Measurements from ENCODE around the gene PSMA6.
"Not testable (repeated sequence)": the region's sequence is repeated elsewhere in the genome, so short reads cannot be mapped to it uniquely, and the experiment has no call there.

Gene PSMA6

GRCh38 chr14:35297706-35298105 lies 5.5 kb downstream of the PSMA6 start:
- DNase-seq (ENCODE audit: insufficient read length, low spot score): no peak
- TF ChIP-seq POU2F2 (IDR thresholded peaks at IDR 0.05; ENCODE audit: low read depth, low read length) (no peak), POLR2AphosphoS5 (IDR thresholded peaks at IDR 0.05; ENCODE audit: low read depth, low read length) (no peak), SPI1 (IDR thresholded peaks at IDR 0.05; ENCODE audit: low read depth, low read length) (no peak), TAF1 (IDR thresholded peaks at IDR 0.05; ENCODE audit: low read depth, low read length) (no peak), POLR2A (IDR thresholded peaks at IDR 0.05; ENCODE audit: low read depth, low read length) (no peak), PAX5 (IDR thresholded peaks at IDR 0.05; ENCODE audit: insufficient read depth, low read length, severe bottlenecking) (no peak)
- FAIRE-seq: peak; percentile 45

DNA sequence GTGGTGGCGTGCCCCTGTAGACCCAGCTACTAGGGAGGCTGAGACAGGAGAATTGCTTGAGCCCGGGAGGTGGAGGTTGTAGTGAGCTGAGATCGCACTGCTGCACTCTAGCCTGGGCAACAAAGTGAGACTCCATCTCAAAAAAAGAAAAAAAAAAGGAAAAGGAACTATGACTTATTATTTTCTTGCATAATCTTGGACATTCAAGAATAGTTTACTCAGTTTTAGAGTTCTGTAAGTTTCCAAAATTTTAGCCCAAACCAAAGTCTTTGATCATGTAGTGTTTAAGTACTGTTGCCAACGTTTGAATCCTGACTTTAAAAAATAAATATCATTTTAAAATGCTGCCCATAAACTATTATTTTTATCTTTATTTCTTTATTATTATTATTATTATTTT lies 6.2 kb downstream of the PSMA6 start:
- no peak for FAIRE-seq
- DNase-seq (ENCODE audit: insufficient read length, low spot score): no peak
- TF ChIP-seq SPI1 (IDR thresholded peaks at IDR 0.05; ENCODE audit: low read depth, low read length) (no peak), POU2F2 (IDR thresholded peaks at IDR 0.05; ENCODE audit: low read depth, low read length) (no peak), TAF1 (IDR thresholded peaks at IDR 0.05; ENCODE audit: low read depth, low read length) (no peak), POLR2AphosphoS5 (IDR thresholded peaks at IDR 0.05; ENCODE audit: low read depth, low read length) (no peak), PAX5 (IDR thresholded peaks at IDR 0.05; ENCODE audit: insufficient read depth, low read length, severe bottlenecking) (no peak), POLR2A (IDR thresholded peaks at IDR 0.05; ENCODE audit: low read depth, low read length) (no peak)

GRCh38 chr14:35299708-35300107 lies 7.5 kb downstream of the PSMA6 start:
- no peak for TF ChIP-seq POU2F2 (IDR thresholded peaks at IDR 0.05; ENCODE audit: low read depth, low read length)
- no peak for TF ChIP-seq POLR2AphosphoS5 (IDR thresholded peaks at IDR 0.05; ENCODE audit: low read depth, low read length)
- no peak for TF ChIP-seq PAX5 (IDR thresholded peaks at IDR 0.05; ENCODE audit: insufficient read depth, low read length, severe bottlenecking)
- TF ChIP-seq TAF1 (IDR thresholded peaks at IDR 0.05; ENCODE audit: low read depth, low read length): no peak
- no peak for TF ChIP-seq SPI1 (IDR thresholded peaks at IDR 0.05; ENCODE audit: low read depth, low read length)
- no peak for TF ChIP-seq POLR2A (IDR thresholded peaks at IDR 0.05; ENCODE audit: low read depth, low read length)
- no peak for FAIRE-seq
- DNase-seq (ENCODE audit: insufficient read length, low spot score): no peak

- DNase-seq (ENCODE audit: insufficient read length, low spot score) (no peak), FAIRE-seq (no peak)
- no peak for TF ChIP-seq TAF1 (IDR thresholded peaks at IDR 0.05; ENCODE audit: low read depth, low read length)
- TF ChIP-seq SPI1 (IDR thresholded peaks at IDR 0.05; ENCODE audit: low read depth, low read length): no peak
- no peak for TF ChIP-seq POLR2AphosphoS5 (IDR thresholded peaks at IDR 0.05; ENCODE audit: low read depth, low read length)
- TF ChIP-seq POLR2A (IDR thresholded peaks at IDR 0.05; ENCODE audit: low read depth, low read length): no peak
- no peak for TF ChIP-seq PAX5 (IDR thresholded peaks at IDR 0.05; ENCODE audit: insufficient read depth, low read length, severe bottlenecking)
- TF ChIP-seq POU2F2 (IDR thresholded peaks at IDR 0.05; ENCODE audit: low read depth, low read length): no peak
Measured at GRCh38 chr14:35300228-35300627, 8.0 kb downstream of the PSMA6 start.

DNA sequence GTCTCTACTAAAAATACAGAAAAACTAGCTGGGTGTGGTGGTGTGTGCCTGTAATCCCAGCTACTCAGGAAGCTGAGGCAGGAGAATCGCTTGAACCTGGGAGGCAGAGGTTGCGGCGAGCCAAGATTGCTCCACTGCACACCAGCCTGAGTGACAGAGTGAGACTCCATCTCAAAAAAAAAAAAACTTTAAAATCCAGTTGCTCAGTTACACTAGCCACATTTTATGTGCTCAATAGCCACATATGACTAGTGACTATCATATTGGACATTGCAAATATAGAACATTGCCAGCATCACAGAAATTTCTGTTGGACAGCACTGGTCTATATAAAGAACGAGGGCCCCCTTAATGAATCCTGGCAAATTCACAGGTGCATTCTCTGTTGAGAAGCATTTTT lies 9.2 kb downstream of the PSMA6 start:
- FAIRE-seq; DNase-seq (ENCODE audit: insufficient read length, low spot score): not testable (repeated sequence)

DNA sequence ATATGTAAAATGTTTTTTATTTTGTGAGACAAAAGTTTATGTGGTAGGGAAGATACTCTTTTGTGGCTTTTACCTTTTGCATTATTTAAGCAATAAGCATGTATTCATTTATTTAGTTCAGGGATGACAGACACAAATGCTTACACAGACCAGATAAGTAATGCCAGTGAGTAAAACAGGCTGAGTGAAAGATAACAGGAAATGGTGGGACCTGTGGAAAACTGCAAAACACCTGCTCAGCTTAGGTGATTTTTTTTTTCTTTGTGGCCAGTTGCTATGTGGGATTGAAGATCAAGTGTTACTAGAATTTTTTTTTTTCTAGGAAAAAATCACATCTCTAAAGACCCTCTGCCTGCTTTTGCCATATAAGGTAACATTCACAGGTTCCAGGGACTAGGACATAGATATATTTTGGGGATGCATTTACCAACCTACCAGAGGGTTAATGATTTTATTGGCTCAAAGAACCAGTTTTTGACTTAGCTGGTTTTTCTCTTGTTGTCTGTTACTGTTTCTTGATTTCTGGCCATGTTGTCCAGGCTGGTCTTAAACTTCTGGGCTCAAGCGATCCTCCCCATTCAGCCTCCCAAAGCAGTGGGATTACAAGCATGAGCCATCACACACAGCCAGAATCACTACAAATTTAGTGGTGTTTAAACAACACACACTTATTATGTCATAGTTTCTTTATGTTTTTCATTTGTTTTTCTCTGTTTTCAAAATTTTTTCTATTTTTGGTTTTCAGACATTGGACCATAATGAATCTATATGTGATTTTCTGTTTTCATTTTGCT lies 9.8 kb downstream of the PSMA6 start:
- no peak for FAIRE-seq
- TF ChIP-seq TAF1 (IDR thresholded peaks at IDR 0.05; ENCODE audit: low read depth, low read length) (no peak), PAX5 (IDR thresholded peaks at IDR 0.05; ENCODE audit: insufficient read depth, low read length, severe bottlenecking) (no peak)
- DNase-seq (ENCODE audit: insufficient read length, low spot score): no peak

DNA sequence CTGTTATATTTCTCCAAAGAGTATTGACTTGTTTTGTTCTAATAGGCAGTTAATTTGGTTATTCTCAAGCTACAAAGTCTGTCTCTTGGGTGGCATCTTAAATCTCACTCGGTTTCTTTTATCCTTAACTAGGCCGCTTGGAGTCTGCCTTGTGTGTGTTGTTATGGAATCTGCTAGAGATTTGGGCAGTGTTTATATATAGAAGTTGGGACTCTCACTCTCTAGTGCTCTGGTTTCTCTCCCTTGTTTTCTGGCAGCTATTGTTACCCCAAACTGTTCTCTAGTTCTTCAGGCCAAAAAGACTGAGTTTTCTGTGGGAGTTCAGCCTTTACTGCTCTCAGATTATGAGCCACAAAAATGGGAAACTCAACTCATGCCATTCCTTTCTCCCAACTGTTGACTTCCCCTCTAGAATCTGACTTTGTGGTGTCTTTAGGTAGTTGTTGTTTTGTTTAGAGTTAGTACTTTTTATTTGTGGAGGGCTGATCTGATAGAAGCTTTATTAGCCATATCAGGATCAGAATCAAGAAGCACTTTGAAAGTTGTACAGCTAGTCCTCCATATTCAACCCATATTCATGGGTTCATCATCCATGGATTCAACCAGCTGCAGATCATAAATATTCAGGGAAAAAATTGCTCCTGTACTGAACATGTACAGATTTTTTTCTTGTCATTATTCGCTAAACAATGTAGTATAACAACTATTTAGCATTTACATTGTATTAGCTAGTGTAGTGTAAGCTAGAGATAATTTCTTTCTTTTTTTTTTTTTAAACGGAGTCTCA lies 11.2 kb downstream of the PSMA6 start:
- no peak for DNase-seq (ENCODE audit: insufficient read length, low spot score)
- TF ChIP-seq POU2F2 (IDR thresholded peaks at IDR 0.05; ENCODE audit: low read depth, low read length): no peak
- no peak for FAIRE-seq

DNA sequence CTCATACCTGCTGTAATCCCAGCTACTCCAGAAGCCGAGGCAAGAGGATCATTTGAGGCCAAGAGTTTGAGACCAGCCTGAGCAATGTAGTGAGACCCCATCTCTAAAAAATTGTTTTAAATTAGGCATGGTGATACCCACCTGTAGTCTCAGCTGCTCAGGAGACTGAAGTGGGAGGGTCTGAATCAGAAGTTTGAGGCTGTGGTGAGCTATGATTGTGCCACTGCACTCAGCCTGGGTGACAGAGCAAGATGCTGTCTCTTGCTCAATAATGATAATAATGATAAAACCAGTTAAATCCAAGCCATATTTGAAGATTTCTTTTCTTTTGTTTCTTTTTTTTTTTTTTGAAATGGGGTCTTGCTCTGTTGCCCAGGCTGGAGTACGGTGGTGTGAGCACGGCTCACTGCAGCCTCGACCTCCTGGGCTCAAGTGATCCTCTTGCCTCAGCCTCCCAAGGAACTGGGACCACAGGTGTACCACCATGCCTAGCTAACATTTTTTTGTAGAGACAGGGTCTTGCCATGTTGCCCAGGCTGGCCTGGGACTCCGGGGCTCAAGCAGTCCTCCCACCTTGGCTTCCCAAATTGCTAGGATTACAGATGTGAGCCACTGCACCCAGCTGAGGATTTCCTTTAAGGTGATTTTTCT lies 12.8 kb downstream of the PSMA6 start:
- no peak for DNase-seq (ENCODE audit: insufficient read length, low spot score)
- FAIRE-seq: no peak
- no peak for TF ChIP-seq POU2F2 (IDR thresholded peaks at IDR 0.05; ENCODE audit: low read depth, low read length)
- TF ChIP-seq POLR2AphosphoS5 (IDR thresholded peaks at IDR 0.05; ENCODE audit: low read depth, low read length): no peak
- TF ChIP-seq TAF1 (IDR thresholded peaks at IDR 0.05; ENCODE audit: low read depth, low read length): no peak
- no peak for TF ChIP-seq POLR2A (IDR thresholded peaks at IDR 0.05; ENCODE audit: low read depth, low read length)
- no peak for TF ChIP-seq SPI1 (IDR thresholded peaks at IDR 0.05; ENCODE audit: low read depth, low read length)
- TF ChIP-seq PAX5 (IDR thresholded peaks at IDR 0.05; ENCODE audit: insufficient read depth, low read length, severe bottlenecking): no peak

- DNase-seq (ENCODE audit: insufficient read length, low spot score): no peak
- FAIRE-seq: no peak
- no peak for TF ChIP-seq POU2F2 (IDR thresholded peaks at IDR 0.05; ENCODE audit: low read depth, low read length)
- no peak for TF ChIP-seq POLR2A (IDR thresholded peaks at IDR 0.05; ENCODE audit: low read depth, low read length)
- TF ChIP-seq SPI1 (IDR thresholded peaks at IDR 0.05; ENCODE audit: low read depth, low read length): no peak
- TF ChIP-seq POLR2AphosphoS5 (IDR thresholded peaks at IDR 0.05; ENCODE audit: low read depth, low read length): no peak
- no peak for TF ChIP-seq TAF1 (IDR thresholded peaks at IDR 0.05; ENCODE audit: low read depth, low read length)
- no peak for TF ChIP-seq PAX5 (IDR thresholded peaks at IDR 0.05; ENCODE audit: insufficient read depth, low read length, severe bottlenecking)
Measured at GRCh38 chr14:35305633-35306032, 13.5 kb downstream of the PSMA6 start.

GRCh38 chr14:35306114-35306513 lies 13.9 kb downstream of the PSMA6 start:
- FAIRE-seq: no peak
- TF ChIP-seq POLR2AphosphoS5 (IDR thresholded peaks at IDR 0.05; ENCODE audit: low read depth, low read length) (no peak), POU2F2 (IDR thresholded peaks at IDR 0.05; ENCODE audit: low read depth, low read length) (no peak), SPI1 (IDR thresholded peaks at IDR 0.05; ENCODE audit: low read depth, low read length) (no peak), POLR2A (IDR thresholded peaks at IDR 0.05; ENCODE audit: low read depth, low read length) (no peak), PAX5 (IDR thresholded peaks at IDR 0.05; ENCODE audit: insufficient read depth, low read length, severe bottlenecking) (no peak), TAF1 (IDR thresholded peaks at IDR 0.05; ENCODE audit: low read depth, low read length) (no peak)
- DNase-seq (ENCODE audit: insufficient read length, low spot score): no peak
